Astrocyte (in vitro differentiated cells and primary cell): ENCODE measurements around the gene GM2A. TPM values are rescaled to one million over a fixed set of nuclear protein-coding genes. Genes with fewer than 3 reads are reported as not detected.

Experiments used
- DNase-seq: peaks from one replicate; pipeline ENCODE4 v3.0.0-alpha.2; 2010; ENCODE audit warnings: low read depth
- FAIRE-seq: peaks from 2 replicates; lab custom pipeline; 2011; peaks lifted over from hg19 to GRCh38; lab: Jason Lieb, UNC
- H2AFZ ChIP-seq: 2 replicates; pipeline ENCODE4 v1.6.0; 2012; ENCODE audit warnings: low read depth, low read length, inconsistent platforms
- H3K27ac ChIP-seq: 2 replicates; pipeline ENCODE4 v1.5.1; 2011; ENCODE audit warnings: low read depth, low read length, inconsistent platforms
- H3K27me3 ChIP-seq: 2 replicates; pipeline ENCODE4 v1.6.0; 2011; ENCODE audit warnings: low read length, inconsistent platforms; ENCODE audit not compliant: insufficient read depth
- H3K36me3 ChIP-seq: 2 replicates; pipeline ENCODE4 v1.5.1; 2011; ENCODE audit warnings: low read length, inconsistent platforms; ENCODE audit not compliant: insufficient read depth
- H3K4me1 ChIP-seq: 2 replicates; pipeline ENCODE4 v1.5.1; 2011; ENCODE audit warnings: low read length, inconsistent platforms; ENCODE audit not compliant: insufficient read depth
- H3K4me2 ChIP-seq: 2 replicates; pipeline ENCODE4 v1.6.0; 2012; ENCODE audit warnings: low read length, inconsistent platforms
- H3K4me3 ChIP-seq: 2 replicates; pipeline ENCODE4 v1.5.1; 2011; ENCODE audit warnings: low read depth, mild to moderate bottlenecking, low read length, inconsistent platforms; ENCODE audit not compliant: insufficient read depth
- H3K79me2 ChIP-seq: 2 replicates; pipeline ENCODE4 v1.6.0; 2012; ENCODE audit warnings: mild to moderate bottlenecking, low read length, inconsistent platforms; ENCODE audit not compliant: insufficient read depth
- H3K9ac ChIP-seq: 2 replicates; pipeline ENCODE4 v1.6.0; 2012; ENCODE audit warnings: mild to moderate bottlenecking, low read length, inconsistent platforms
- H3K9me3 ChIP-seq: 2 replicates; pipeline ENCODE4 v1.5.1; 2012; ENCODE audit warnings: low read depth, mild to moderate bottlenecking, low read length, inconsistent platforms; ENCODE audit not compliant: insufficient read depth
- H4K20me1 ChIP-seq: 2 replicates; pipeline ENCODE4 v1.6.0; 2012; ENCODE audit warnings: low read length, inconsistent platforms; ENCODE audit not compliant: insufficient read depth
- H3K27ac Mint-ChIP-seq: one replicate; pipeline ENCODE4 v1.8.0; 2021; ENCODE audit warnings: mild to moderate bottlenecking, mixed read lengths; ENCODE audit not compliant: unreplicated experiment
- H3K27me3 Mint-ChIP-seq: one replicate; pipeline ENCODE4 v1.8.0; 2021; ENCODE audit warnings: low read depth, mixed read lengths; ENCODE audit not compliant: unreplicated experiment
- H3K36me3 Mint-ChIP-seq: one replicate; pipeline ENCODE4 v1.8.0; 2021; ENCODE audit warnings: low read depth, mixed read lengths; ENCODE audit not compliant: unreplicated experiment
- H3K4me1 Mint-ChIP-seq: one replicate; pipeline ENCODE4 v1.8.0; 2021; ENCODE audit warnings: low read depth, mixed read lengths; ENCODE audit not compliant: unreplicated experiment
- H3K4me3 Mint-ChIP-seq: one replicate; pipeline ENCODE4 v1.8.0; 2021; ENCODE audit warnings: mild to moderate bottlenecking, moderate library complexity, mixed read lengths; ENCODE audit not compliant: unreplicated experiment
- H3K9me3 Mint-ChIP-seq: one replicate; pipeline ENCODE4 v1.8.0; 2021; ENCODE audit warnings: mild to moderate bottlenecking, mixed read lengths; ENCODE audit not compliant: unreplicated experiment
- CTCF ChIP-seq: IDR thresholded peaks from 2 replicates; pipeline ENCODE4 v1.5.1; 2011; ENCODE audit warnings: low read depth, mild to moderate bottlenecking, inconsistent platforms, low read length, moderate library complexity; ENCODE audit not compliant: insufficient read depth
- EZH2 ChIP-seq: IDR thresholded peaks from 2 replicates; pipeline ENCODE4 v1.6.1; 2012; ENCODE audit warnings: mild to moderate bottlenecking, low read length, inconsistent platforms; ENCODE audit not compliant: insufficient read depth
- total RNA-seq: library from RNA; stranded (reverse); gene quantifications from 2 replicates; pipeline ENCODE4 v1.2.1, GENCODE V29; 2021

The GM2A gene
- total RNA-seq, 1 donor from 2014 or later: 23.4 TPM

- Histone ChIP-seq H4K20me1 (no peaks in the 10 kb centered on the region), H3K79me2 (no peaks in the 10 kb centered on the region), H3K36me3 (no peaks in the 10 kb centered on the region), H3K27ac (no peak overlapping the region), H3K9me3 (no peaks in the 10 kb centered on the region), H3K4me2 (no peak overlapping the region), H3K4me3 (no peak overlapping the region), H3K27me3 (peaks cover 5% of the 10 kb centered on the region), H3K9ac (no peak overlapping the region), H2AFZ (no peak overlapping the region), H3K4me1 (no peaks in the 10 kb centered on the region)
- TF ChIP-seq EZH2 (no peak), CTCF (no peak)
- H3K4me1 Mint-ChIP-seq: peaks cover 2% of the 10 kb centered on the region
- peaks cover 2% of the 10 kb centered on the region for H3K9me3 Mint-ChIP-seq
- peaks cover 4% of the 10 kb centered on the region for H3K27me3 Mint-ChIP-seq
- no peak overlapping the region for H3K27ac Mint-ChIP-seq
- FAIRE-seq: no peak
- no peak overlapping the region for H3K4me3 Mint-ChIP-seq
- no peaks in the 10 kb centered on the region for H3K36me3 Mint-ChIP-seq
- DNase-seq: no peak
These were observed 42.2 kb downstream of the GM2A start for GRCh38 chr5:151295138-151295537.

- FAIRE-seq: no peak
- no peak overlapping the region for H3K9ac ChIP-seq
- Mint-ChIP-seq H3K4me1 (peaks cover 2% of the 10 kb centered on the region), H3K27ac (no peak overlapping the region), H3K36me3 (no peaks in the 10 kb centered on the region), H3K27me3 (peaks cover 7% of the 10 kb centered on the region), H3K9me3 (peaks cover 2% of the 10 kb centered on the region), H3K4me3 (no peak overlapping the region)
- no peaks in the 10 kb centered on the region for H4K20me1 ChIP-seq
- H3K4me3 ChIP-seq: no peak overlapping the region
- H3K27me3 ChIP-seq: peaks cover 5% of the 10 kb centered on the region
- H3K27ac ChIP-seq: no peak overlapping the region
- H3K9me3 ChIP-seq: no peaks in the 10 kb centered on the region
- no peaks in the 10 kb centered on the region for H3K36me3 ChIP-seq
- no peak overlapping the region for H3K4me2 ChIP-seq
- no peak overlapping the region for H2AFZ ChIP-seq
- DNase-seq: no peak
- TF ChIP-seq EZH2 (no peak), CTCF (no peak)
- no peaks in the 10 kb centered on the region for H3K4me1 ChIP-seq
- H3K79me2 ChIP-seq: no peaks in the 10 kb centered on the region
These were observed 42.9 kb downstream of the GM2A start for GRCh38 chr5:151295791-151296477.

- Histone ChIP-seq H3K4me2 (no peak overlapping the region), H3K27ac (no peak overlapping the region), H2AFZ (no peak overlapping the region), H3K79me2 (no peaks in the 10 kb centered on the region), H3K36me3 (no peaks in the 10 kb centered on the region), H3K9ac (no peak overlapping the region), H3K27me3 (peaks cover 7% of the 10 kb centered on the region), H3K9me3 (no peaks in the 10 kb centered on the region), H3K4me1 (no peaks in the 10 kb centered on the region), H3K4me3 (no peak overlapping the region), H4K20me1 (no peaks in the 10 kb centered on the region)
- Mint-ChIP-seq H3K9me3 (peaks cover 2% of the 10 kb centered on the region), H3K27ac (no peak overlapping the region), H3K36me3 (no peaks in the 10 kb centered on the region), H3K4me1 (peaks cover 2% of the 10 kb centered on the region), H3K4me3 (no peak overlapping the region), H3K27me3 (peaks cover 12% of the 10 kb centered on the region)
- no peak for TF ChIP-seq CTCF
- no peak for TF ChIP-seq EZH2
- FAIRE-seq (no peak), DNase-seq (no peak)
These were observed 43.5 kb downstream of the GM2A start for GRCh38 chr5:151296478-151296830.
